Measurements from ENCODE around the gene BLTP1.

DNA sequence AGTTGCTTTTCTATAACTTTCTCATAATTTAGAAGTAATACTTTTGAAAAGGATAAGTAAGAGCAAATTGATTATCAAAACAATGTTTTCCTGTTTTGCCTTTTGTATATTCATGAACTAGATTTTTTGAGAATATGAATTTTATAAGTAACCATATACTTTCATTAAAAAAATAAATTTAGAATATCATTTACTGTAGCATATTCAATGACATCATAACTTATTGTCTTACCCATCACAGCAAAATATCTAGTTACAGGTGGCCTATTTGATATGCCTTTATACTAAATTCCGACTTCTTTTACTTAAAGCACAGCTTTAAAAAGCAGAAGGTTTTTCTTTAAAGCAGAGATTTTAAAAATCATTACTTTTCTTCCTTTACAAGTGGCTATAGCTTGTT is 20.1 kb downstream of the BLTP1 start:
- TF ChIP-seq POLR2A (IDR thresholded peaks at IDR 0.05): no peak
- TF ChIP-seq, protein P1, sequence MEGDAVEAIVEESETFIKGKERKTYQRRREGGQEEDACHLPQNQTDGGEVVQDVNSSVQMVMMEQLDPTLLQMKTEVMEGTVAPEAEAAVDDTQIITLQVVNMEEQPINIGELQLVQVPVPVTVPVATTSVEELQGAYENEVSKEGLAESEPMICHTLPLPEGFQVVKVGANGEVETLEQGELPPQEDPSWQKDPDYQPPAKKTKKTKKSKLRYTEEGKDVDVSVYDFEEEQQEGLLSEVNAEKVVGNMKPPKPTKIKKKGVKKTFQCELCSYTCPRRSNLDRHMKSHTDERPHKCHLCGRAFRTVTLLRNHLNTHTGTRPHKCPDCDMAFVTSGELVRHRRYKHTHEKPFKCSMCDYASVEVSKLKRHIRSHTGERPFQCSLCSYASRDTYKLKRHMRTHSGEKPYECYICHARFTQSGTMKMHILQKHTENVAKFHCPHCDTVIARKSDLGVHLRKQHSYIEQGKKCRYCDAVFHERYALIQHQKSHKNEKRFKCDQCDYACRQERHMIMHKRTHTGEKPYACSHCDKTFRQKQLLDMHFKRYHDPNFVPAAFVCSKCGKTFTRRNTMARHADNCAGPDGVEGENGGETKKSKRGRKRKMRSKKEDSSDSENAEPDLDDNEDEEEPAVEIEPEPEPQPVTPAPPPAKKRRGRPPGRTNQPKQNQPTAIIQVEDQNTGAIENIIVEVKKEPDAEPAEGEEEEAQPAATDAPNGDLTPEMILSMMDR (IDR thresholded peaks at IDR 0.05): no peak
